BLaER1 (cell line): Measurements from ENCODE around the gene G6PC3.
A peak's percentile ranks its signal among the peaks of the same experiment; 100 is the strongest.

Experiments
- H3K27ac ChIP-seq: shearing (Covaris generic); formaldehyde crosslinking; 2 replicates; pipeline ENCODE4 v1.8.1; 2022
- H3K27me3 ChIP-seq: shearing (Covaris generic); formaldehyde crosslinking; 2 replicates; pipeline ENCODE4 v1.8.1; 2022
- H3K36me3 ChIP-seq: shearing (Covaris generic); formaldehyde crosslinking; 2 replicates; pipeline ENCODE4 v1.8.1; 2022
- H3K4me1 ChIP-seq: shearing (Covaris generic); formaldehyde crosslinking; 2 replicates; pipeline ENCODE4 v1.8.1; 2022
- H3K4me2 ChIP-seq: shearing (Covaris generic); formaldehyde crosslinking; 2 replicates; pipeline ENCODE4 v1.8.1; 2022
- H3K4me3 ChIP-seq: shearing (Covaris generic); formaldehyde crosslinking; 2 replicates; pipeline ENCODE4 v1.8.1; 2022
- H3K9ac ChIP-seq: shearing (Covaris generic); formaldehyde crosslinking; 2 replicates; pipeline ENCODE4 v1.8.1; 2022
- H3K9me3 ChIP-seq: shearing (Covaris generic); formaldehyde crosslinking; 2 replicates; pipeline ENCODE4 v1.8.1; 2022
- H4K20me1 ChIP-seq: shearing (Covaris generic); formaldehyde crosslinking; 2 replicates; pipeline ENCODE4 v1.8.1; 2022
- Cebpa-rat ChIP-seq: shearing (Covaris generic); IDR thresholded peaks from 2 replicates; pipeline ENCODE4 v1.8.1; 2022

G6PC3 gene

GRCh38 chr17:44071772-44072171, 1.2 kb downstream of the G6PC3 start:
- no peak for TF ChIP-seq Cebpa-rat
- H3K9ac ChIP-seq: peak overlapping the region; percentile 89
- H3K27me3 ChIP-seq: no peaks in the 10 kb centered on the region
- H3K4me2 ChIP-seq: peak overlapping the region; percentile 95
- H3K4me3 ChIP-seq: peak overlapping the region; percentile 80
- peaks cover 57% of the 10 kb centered on the region for H3K4me1 ChIP-seq
- H3K27ac ChIP-seq: peak overlapping the region; percentile 90
- peaks cover 40% of the 10 kb centered on the region for H3K36me3 ChIP-seq
- H3K9me3 ChIP-seq: no peaks in the 10 kb centered on the region
- H4K20me1 ChIP-seq: peaks cover 13% of the 10 kb centered on the region; the same call in 1 of the 2 replicates

GRCh38 chr17:44074231-44074910, 3.8 kb downstream of the G6PC3 start:
- H3K4me2 ChIP-seq: no peak overlapping the region
- peaks cover 66% of the 10 kb centered on the region for H3K36me3 ChIP-seq
- TF ChIP-seq Cebpa-rat: no peak
- peaks cover 57% of the 10 kb centered on the region for H3K4me1 ChIP-seq
- H4K20me1 ChIP-seq: peaks cover 37% of the 10 kb centered on the region; the same call in 1 of the 2 replicates
- peak overlapping the region; percentile 2; the same call in 1 of the 2 replicates for H3K27ac ChIP-seq
- H3K9me3 ChIP-seq: no peaks in the 10 kb centered on the region
- H3K4me3 ChIP-seq: no peak overlapping the region
- peak overlapping the region; percentile 18; the same call in 1 of the 2 replicates for H3K9ac ChIP-seq
- H3K27me3 ChIP-seq: no peaks in the 10 kb centered on the region

GRCh38 chr17:44074911-44075285, 4.4 kb downstream of the G6PC3 start:
- Histone ChIP-seq H3K36me3 (peaks cover 71% of the 10 kb centered on the region), H3K4me3 (no peak overlapping the region), H3K9me3 (no peaks in the 10 kb centered on the region), H3K4me2 (no peak overlapping the region), H3K4me1 (peaks cover 55% of the 10 kb centered on the region), H3K27ac (no peak overlapping the region), H3K9ac (no peak overlapping the region), H4K20me1 (peaks cover 41% of the 10 kb centered on the region; the same call in 1 of the 2 replicates), H3K27me3 (no peaks in the 10 kb centered on the region)
- TF ChIP-seq Cebpa-rat: no peak

GRCh38 chr17:44075598-44076293, 5.2 kb downstream of the G6PC3 start:
- H3K4me2 ChIP-seq: no peak overlapping the region
- no peak overlapping the region for H3K4me3 ChIP-seq
- H4K20me1 ChIP-seq: peaks cover 49% of the 10 kb centered on the region
- H3K27me3 ChIP-seq: no peaks in the 10 kb centered on the region
- peaks cover 79% of the 10 kb centered on the region for H3K36me3 ChIP-seq
- H3K9me3 ChIP-seq: no peaks in the 10 kb centered on the region
- H3K9ac ChIP-seq: no peak overlapping the region
- peak overlapping the region; percentile 45; the same call in 1 of the 2 replicates for H3K27ac ChIP-seq
- TF ChIP-seq Cebpa-rat: no peak
- H3K4me1 ChIP-seq: peaks cover 59% of the 10 kb centered on the region

- Histone ChIP-seq H3K4me2 (peak overlapping the region; percentile 3; the same call in 1 of the 2 replicates), H4K20me1 (peaks cover 55% of the 10 kb centered on the region), H3K27me3 (no peaks in the 10 kb centered on the region), H3K36me3 (peaks cover 91% of the 10 kb centered on the region), H3K4me3 (no peak overlapping the region), H3K27ac (peak overlapping the region; percentile 45), H3K9ac (peak overlapping the region; percentile 25; the same call in 1 of the 2 replicates), H3K9me3 (no peaks in the 10 kb centered on the region), H3K4me1 (peaks cover 53% of the 10 kb centered on the region)
- no peak for TF ChIP-seq Cebpa-rat
These were observed 6.4 kb downstream of the G6PC3 start for GRCh38 chr17:44076716-44077594.

GRCh38 chr17:44077595-44077909, 7.0 kb downstream of the G6PC3 start:
- Histone ChIP-seq H3K27ac (peak overlapping the region; percentile 45), H3K4me3 (no peak overlapping the region), H3K9ac (0 out of 2 replicates have a peak overlapping the region, but pooled peaks have one; percentile 25), H3K9me3 (no peaks in the 10 kb centered on the region), H3K4me2 (peak overlapping the region; percentile 3; the same call in 1 of the 2 replicates), H3K36me3 (peaks cover 97% of the 10 kb centered on the region), H3K27me3 (no peaks in the 10 kb centered on the region), H4K20me1 (peaks cover 61% of the 10 kb centered on the region), H3K4me1 (peaks cover 47% of the 10 kb centered on the region)
- TF ChIP-seq Cebpa-rat: no peak

- H3K27ac ChIP-seq: no peak overlapping the region
- H4K20me1 ChIP-seq: peaks cover 63% of the 10 kb centered on the region
- peaks cover 39% of the 10 kb centered on the region for H3K4me1 ChIP-seq
- no peaks in the 10 kb centered on the region for H3K27me3 ChIP-seq
- H3K9ac ChIP-seq: no peak overlapping the region
- H3K4me3 ChIP-seq: no peak overlapping the region
- H3K4me2 ChIP-seq: no peak overlapping the region
- peaks cover 100% of the 10 kb centered on the region for H3K36me3 ChIP-seq
- H3K9me3 ChIP-seq: no peaks in the 10 kb centered on the region
- TF ChIP-seq Cebpa-rat: no peak
These were observed 7.9 kb downstream of the G6PC3 start for GRCh38 chr17:44078412-44078811.

- no peaks in the 10 kb centered on the region for H3K27me3 ChIP-seq
- H3K4me2 ChIP-seq: 0 out of 2 replicates have a peak overlapping the region, but pooled peaks have one; percentile 3
- H3K36me3 ChIP-seq: peaks cover 100% of the 10 kb centered on the region
- H3K9me3 ChIP-seq: no peaks in the 10 kb centered on the region
- H3K4me1 ChIP-seq: peaks cover 33% of the 10 kb centered on the region
- TF ChIP-seq Cebpa-rat: no peak
- peaks cover 57% of the 10 kb centered on the region for H4K20me1 ChIP-seq
- H3K4me3 ChIP-seq: no peak overlapping the region
- no peak overlapping the region for H3K9ac ChIP-seq
- H3K27ac ChIP-seq: peak overlapping the region; percentile 43; the same call in 1 of the 2 replicates
These were observed 9.6 kb downstream of the G6PC3 start for GRCh38 chr17:44079877-44080821.

GRCh38 chr17:44081681-44082080, 11.1 kb downstream of the G6PC3 start:
- no peaks in the 10 kb centered on the region for H3K27me3 ChIP-seq
- no peak overlapping the region for H3K9ac ChIP-seq
- H3K9me3 ChIP-seq: no peaks in the 10 kb centered on the region
- H3K36me3 ChIP-seq: peaks cover 100% of the 10 kb centered on the region
- peaks cover 57% of the 10 kb centered on the region for H4K20me1 ChIP-seq
- no peak overlapping the region for H3K4me3 ChIP-seq
- no peak overlapping the region for H3K27ac ChIP-seq
- peaks cover 29% of the 10 kb centered on the region for H3K4me1 ChIP-seq
- TF ChIP-seq Cebpa-rat: no peak
- H3K4me2 ChIP-seq: no peak overlapping the region
